GM21423 (cell line): Measurements from ENCODE around the gene PCDHGA8.
"Not testable (repeated sequence)": the region's sequence is repeated elsewhere in the genome, so short reads cannot be mapped to it uniquely, and the experiment has no call there.

Source experiments
- ATAC-seq: cut with Tn5 transposase; IDR thresholded peaks from one replicate; pipeline ENCODE4 v1.9.1; 2021; ENCODE audit warnings: mild to moderate bottlenecking, moderate library complexity; ENCODE audit not compliant: unreplicated experiment

PCDHGA8 gene

GRCh38 chr5:141369994-141370848, 22.2 kb upstream of the PCDHGA8 start, which contains the start of gene PCDHGB3:
PCDHGB3 (plus strand) TSS chr5:141370242; CDS start chr5:141370395, 153 bp downstream.
- peak; percentile 94 for ATAC-seq

GRCh38 chr5:141371572-141372475, 20.6 kb upstream of the PCDHGA8 start:
- no peak for ATAC-seq

GRCh38 chr5:141373673-141374317, 18.6 kb upstream of the PCDHGA8 start, which contains the start of gene PCDHGA6:
PCDHGA6 (plus strand) TSS chr5:141373891; CDS start chr5:141374084, 193 bp downstream.
- ATAC-seq, result no peak

GRCh38 chr5:141374627-141375026, 17.8 kb upstream of the PCDHGA8 start:
- ATAC-seq, result no peak

- not testable (repeated sequence) for ATAC-seq
These were observed 16.8 kb upstream of the PCDHGA8 start for GRCh38 chr5:141375444-141376155.

- no peak for ATAC-seq
These were observed 9.8 kb upstream of the PCDHGA8 start, which contains the start of gene PCDHGA7 for GRCh38 chr5:141382469-141383294. PCDHGA7 (plus strand) TSS chr5:141382742; CDS start chr5:141382900, 158 bp downstream.

- no peak for ATAC-seq
These were observed 9.1 kb upstream of the PCDHGA8 start for GRCh38 chr5:141383345-141383744.

GRCh38 chr5:141384471-141385267, 7.8 kb upstream of the PCDHGA8 start:
- ATAC-seq, result no peak

- ATAC-seq, result peak; percentile 79
These were observed 4.7 kb upstream of the PCDHGA8 start, which contains the start of gene PCDHGB4 for GRCh38 chr5:141387557-141388311. PCDHGB4 (plus strand) TSS chr5:141387698; CDS start chr5:141387885, 187 bp downstream.

GRCh38 chr5:141388661-141389060, 3.8 kb upstream of the PCDHGA8 start:
- ATAC-seq, result no peak

GRCh38 chr5:141389153-141390042, 3.0 kb upstream of the PCDHGA8 start:
- no peak for ATAC-seq

- no peak for ATAC-seq
These were observed 834 bp downstream of the PCDHGA8 start for GRCh38 chr5:141393267-141393666.

GRCh38 chr5:141394401-141395187, 2.2 kb downstream of the PCDHGA8 start:
- not testable (repeated sequence) for ATAC-seq

GRCh38 chr5:141397756-141398551, 5.5 kb downstream of the PCDHGA8 start, which contains the start of gene PCDHGB5:
PCDHGB5 (plus strand) TSS chr5:141397947; CDS start chr5:141398128, 181 bp downstream.
- peak; percentile 90 for ATAC-seq

GRCh38 chr5:141398608-141399007, 6.2 kb downstream of the PCDHGA8 start:
- ATAC-seq, result no peak
